ENCODE data around the gene KCNG3. TPM values are rescaled to one million over a fixed set of nuclear protein-coding genes. Genes with fewer than 3 reads are reported as not detected.
A peak's percentile ranks its signal among the peaks of the same experiment; 100 is the strongest.

KCNG3 gene, protein sequence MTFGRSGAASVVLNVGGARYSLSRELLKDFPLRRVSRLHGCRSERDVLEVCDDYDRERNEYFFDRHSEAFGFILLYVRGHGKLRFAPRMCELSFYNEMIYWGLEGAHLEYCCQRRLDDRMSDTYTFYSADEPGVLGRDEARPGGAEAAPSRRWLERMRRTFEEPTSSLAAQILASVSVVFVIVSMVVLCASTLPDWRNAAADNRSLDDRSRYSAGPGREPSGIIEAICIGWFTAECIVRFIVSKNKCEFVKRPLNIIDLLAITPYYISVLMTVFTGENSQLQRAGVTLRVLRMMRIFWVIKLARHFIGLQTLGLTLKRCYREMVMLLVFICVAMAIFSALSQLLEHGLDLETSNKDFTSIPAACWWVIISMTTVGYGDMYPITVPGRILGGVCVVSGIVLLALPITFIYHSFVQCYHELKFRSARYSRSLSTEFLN
- under 0.01 TPM in 1 of 2 replicates, not detected in the other for total RNA-seq

DNA sequence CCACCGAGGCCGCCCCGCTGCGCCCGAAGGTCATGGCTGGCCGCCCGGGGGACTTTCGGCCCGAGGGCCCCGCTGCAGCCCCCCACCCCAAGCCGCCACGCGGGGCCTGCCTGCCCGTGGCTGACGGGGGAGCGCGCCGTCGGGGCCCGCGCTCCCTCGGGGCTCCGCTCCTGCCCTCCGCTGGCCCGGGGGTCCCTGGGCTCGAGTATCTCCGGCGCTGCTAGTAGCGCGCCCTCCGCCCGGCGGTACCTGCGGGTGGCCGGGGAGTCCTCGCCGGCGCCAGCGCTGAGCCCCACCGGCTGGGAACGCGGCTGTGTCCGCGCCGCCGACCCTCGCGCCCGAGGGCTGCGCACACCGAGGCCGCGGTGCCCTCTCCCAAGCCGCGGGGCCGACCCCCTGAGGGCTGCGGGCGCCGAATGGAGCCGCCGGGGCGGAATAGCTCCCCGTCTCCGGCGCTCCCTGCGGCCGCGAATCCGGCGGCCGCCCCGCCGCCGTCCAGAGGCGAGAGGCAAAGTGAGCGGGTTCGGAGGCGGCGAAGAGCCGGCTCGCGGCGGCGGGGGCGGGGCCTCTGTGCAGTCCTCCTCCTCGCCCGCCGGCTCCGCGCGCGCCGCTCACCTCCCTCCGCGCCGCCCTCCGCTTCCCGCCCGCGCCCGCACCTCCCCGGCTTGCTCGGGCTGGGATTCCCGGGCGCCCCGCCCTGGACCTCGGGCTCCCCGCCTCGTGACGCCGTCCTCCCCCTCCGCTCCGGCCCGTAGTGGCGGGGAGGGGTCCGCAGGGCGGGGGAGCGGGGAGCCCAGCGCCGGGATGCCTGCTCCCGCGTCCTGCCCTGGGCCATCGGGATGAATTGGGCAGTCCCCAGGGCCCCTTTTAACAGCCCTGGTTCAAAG lies at the start of gene KCNG3:
TSS of gene KCNG3 (minus strand) at position 515 of the 887 bp plus-strand sequence. CDS start at position 34, 481 bp downstream.
- peak within 1 kb of the TSS; percentile 59 for H3K4me3 ChIP-seq (ENCODE audit: low read depth, low read length)
- TF ChIP-seq, protein P1, sequence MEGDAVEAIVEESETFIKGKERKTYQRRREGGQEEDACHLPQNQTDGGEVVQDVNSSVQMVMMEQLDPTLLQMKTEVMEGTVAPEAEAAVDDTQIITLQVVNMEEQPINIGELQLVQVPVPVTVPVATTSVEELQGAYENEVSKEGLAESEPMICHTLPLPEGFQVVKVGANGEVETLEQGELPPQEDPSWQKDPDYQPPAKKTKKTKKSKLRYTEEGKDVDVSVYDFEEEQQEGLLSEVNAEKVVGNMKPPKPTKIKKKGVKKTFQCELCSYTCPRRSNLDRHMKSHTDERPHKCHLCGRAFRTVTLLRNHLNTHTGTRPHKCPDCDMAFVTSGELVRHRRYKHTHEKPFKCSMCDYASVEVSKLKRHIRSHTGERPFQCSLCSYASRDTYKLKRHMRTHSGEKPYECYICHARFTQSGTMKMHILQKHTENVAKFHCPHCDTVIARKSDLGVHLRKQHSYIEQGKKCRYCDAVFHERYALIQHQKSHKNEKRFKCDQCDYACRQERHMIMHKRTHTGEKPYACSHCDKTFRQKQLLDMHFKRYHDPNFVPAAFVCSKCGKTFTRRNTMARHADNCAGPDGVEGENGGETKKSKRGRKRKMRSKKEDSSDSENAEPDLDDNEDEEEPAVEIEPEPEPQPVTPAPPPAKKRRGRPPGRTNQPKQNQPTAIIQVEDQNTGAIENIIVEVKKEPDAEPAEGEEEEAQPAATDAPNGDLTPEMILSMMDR (IDR thresholded peaks at IDR 0.05; ENCODE audit: insufficient read depth, low read depth, low read length): no peak
- peak; percentile 38 for DNase-seq (ENCODE audit: low read depth)

DNA sequence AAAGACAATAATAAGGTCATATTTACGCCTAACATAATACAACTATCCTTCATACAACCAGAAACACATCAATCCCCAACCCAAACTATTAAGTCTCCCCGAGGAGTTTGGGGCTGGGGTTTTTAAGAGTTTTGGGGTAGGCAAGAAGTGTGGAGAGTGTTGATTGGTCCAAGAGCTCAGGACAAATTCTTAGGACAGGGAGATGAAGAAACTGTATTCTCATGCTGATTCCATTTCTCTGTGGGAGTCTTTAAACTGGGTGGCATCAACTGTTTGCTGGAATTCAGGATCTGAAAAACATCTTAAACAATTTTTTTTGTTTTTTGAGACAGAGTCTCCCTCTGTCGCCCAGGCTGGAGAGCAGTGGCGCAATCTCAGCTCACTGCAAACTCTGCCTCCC lies 49.1 kb upstream of the KCNG3 start:
- no peak overlapping the region for H3K4me3 ChIP-seq (ENCODE audit: low read depth, low read length)
- no peak for DNase-seq (ENCODE audit: low read depth)
- TF ChIP-seq, protein P1 (IDR thresholded peaks at IDR 0.05; ENCODE audit: insufficient read depth, low read depth, low read length): no peak

DNA sequence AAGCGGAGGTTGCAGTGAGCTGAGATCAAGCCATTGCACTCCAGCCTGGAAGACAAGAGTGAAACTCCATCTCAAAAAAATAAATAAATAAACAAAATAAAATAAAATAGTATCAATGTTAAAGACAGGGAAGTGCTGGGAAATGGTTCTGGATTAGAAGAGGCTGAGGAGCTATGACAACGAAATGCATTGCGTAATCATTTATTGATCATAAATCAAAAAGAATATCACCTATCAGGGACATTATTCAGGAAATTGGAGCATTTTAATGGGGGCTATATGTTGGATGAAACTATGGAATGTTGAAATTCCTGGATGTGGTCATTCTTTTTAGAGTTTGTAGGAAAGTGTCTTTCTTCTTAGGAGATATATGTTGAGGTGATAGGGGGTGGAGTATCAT lies 43.7 kb upstream of the KCNG3 start:
- H3K4me3 ChIP-seq (ENCODE audit: low read depth, low read length): no peak overlapping the region
- DNase-seq (ENCODE audit: low read depth): no peak
- TF ChIP-seq, protein P1 (IDR thresholded peaks at IDR 0.05; ENCODE audit: insufficient read depth, low read depth, low read length): no peak

DNA sequence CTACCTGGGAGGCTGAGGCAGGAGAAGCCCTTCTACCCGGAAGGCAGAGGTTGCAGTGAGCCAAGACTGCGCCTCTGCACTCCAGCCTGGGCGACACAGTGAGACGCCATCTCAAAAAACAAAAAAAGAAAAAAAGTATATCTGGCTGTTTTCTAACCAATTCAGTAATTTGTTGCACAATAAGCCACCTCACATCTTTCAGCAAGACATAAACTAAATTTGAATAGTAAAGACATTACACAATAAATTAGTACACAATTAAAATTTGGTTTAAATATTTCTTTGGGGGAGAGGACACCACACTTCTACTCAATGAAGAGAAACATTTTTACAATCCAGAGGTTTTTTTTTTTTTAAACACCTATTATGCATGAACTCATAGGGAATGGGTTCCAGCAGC lies 38.6 kb upstream of the KCNG3 start:
- DNase-seq (ENCODE audit: low read depth): no peak
- TF ChIP-seq, protein P1 (IDR thresholded peaks at IDR 0.05; ENCODE audit: insufficient read depth, low read depth, low read length): no peak
- no peak overlapping the region for H3K4me3 ChIP-seq (ENCODE audit: low read depth, low read length)

GRCh38 chr2:42523341-42523740 lies 29.6 kb upstream of the KCNG3 start:
- DNase-seq (ENCODE audit: low read depth): no peak
- TF ChIP-seq, protein P1 (IDR thresholded peaks at IDR 0.05; ENCODE audit: insufficient read depth, low read depth, low read length): no peak
- no peak overlapping the region for H3K4me3 ChIP-seq (ENCODE audit: low read depth, low read length)

DNA sequence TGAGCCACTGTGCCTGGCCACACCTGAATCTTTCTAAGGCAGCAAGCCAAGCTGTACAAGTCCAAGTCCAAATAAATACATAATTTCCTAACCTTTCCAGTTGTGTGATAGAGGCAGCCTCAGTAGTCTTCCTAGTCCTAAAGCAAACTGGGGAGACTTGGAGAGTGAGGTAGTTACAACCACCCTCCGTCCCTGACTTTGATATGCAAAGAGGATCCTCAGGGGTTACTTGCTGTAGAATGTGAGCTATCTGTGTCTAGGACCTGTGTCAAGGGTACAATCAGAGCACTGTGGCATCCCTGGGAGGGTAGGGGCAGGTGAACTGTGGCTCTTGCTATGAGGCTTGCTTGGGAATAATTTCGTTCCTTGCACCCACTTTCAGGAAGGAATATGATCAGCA lies 28.3 kb upstream of the KCNG3 start:
- no peak overlapping the region for H3K4me3 ChIP-seq (ENCODE audit: low read depth, low read length)
- TF ChIP-seq, protein P1 (IDR thresholded peaks at IDR 0.05; ENCODE audit: insufficient read depth, low read depth, low read length): no peak
- DNase-seq (ENCODE audit: low read depth): no peak
